HPDE6-E6E7 (cell line): ENCODE results near the gene CA4.
"Not testable (repeated sequence)": the region's sequence is repeated elsewhere in the genome, so short reads cannot be mapped to it uniquely, and the experiment has no call there.

Experiments used
- DNase-seq: peaks from one replicate; pipeline ENCODE4 v3.0.0; 2011; ENCODE audit warnings: missing footprints; ENCODE audit errors: extremely low spot score

The CA4 gene

GRCh38 chr17:60174767-60175166 is 25.0 kb downstream of the CA4 start:
- not testable (repeated sequence) for DNase-seq

GRCh38 chr17:60176763-60177162 is 27.0 kb downstream of the CA4 start:
- not testable (repeated sequence) for DNase-seq

- DNase-seq: not testable (repeated sequence)
Measured at GRCh38 chr17:60178180-60178579, 28.4 kb downstream of the CA4 start.

- not testable (repeated sequence) for DNase-seq
Measured at GRCh38 chr17:60180380-60180779, 30.6 kb downstream of the CA4 start.

- not testable (repeated sequence) for DNase-seq
Measured at GRCh38 chr17:60186372-60186771, 36.6 kb downstream of the CA4 start.

- DNase-seq: not testable (repeated sequence)
Measured at GRCh38 chr17:60186846-60187745, 37.3 kb downstream of the CA4 start.

- DNase-seq: no peak
Measured at GRCh38 chr17:60188759-60189158, 39.0 kb downstream of the CA4 start.

GRCh38 chr17:60190032-60190431 is 40.3 kb downstream of the CA4 start:
- DNase-seq: not testable (repeated sequence)

- not testable (repeated sequence) for DNase-seq
Measured at GRCh38 chr17:60193032-60193431, 43.3 kb downstream of the CA4 start.

- no peak for DNase-seq
Measured at GRCh38 chr17:60193482-60193881, 43.7 kb downstream of the CA4 start.

GRCh38 chr17:60194141-60194540 is 44.4 kb downstream of the CA4 start:
- DNase-seq: not testable (repeated sequence)

- not testable (repeated sequence) for DNase-seq
Measured at GRCh38 chr17:60198630-60199029, 48.9 kb downstream of the CA4 start.

- DNase-seq: not testable (repeated sequence)
Measured at GRCh38 chr17:60205782-60206181, 56.0 kb downstream of the CA4 start.

GRCh38 chr17:60208302-60208701 is 58.5 kb downstream of the CA4 start:
- DNase-seq: not testable (repeated sequence)
